HepG2 (cell line): ENCODE measurements around the gene GPR62. TPM values are rescaled to one million over a fixed set of nuclear protein-coding genes. Genes with fewer than 3 reads are reported as not detected.

Experiments used
- ARID3A ChIP-seq: IDR thresholded peaks from 2 replicates; pipeline ENCODE4 v1.6.1; 2012; ENCODE audit warnings: low read depth, low read length, improper control_type of control experiment
- BCLAF1 ChIP-seq: fragments of 450-650 bp; IDR thresholded peaks from 2 replicates; pipeline ENCODE4 v1.6.1; 2017; ENCODE audit warnings: mild to moderate bottlenecking
- CENPX ChIP-seq: sonication (generic); formaldehyde crosslinking; IDR thresholded peaks from 2 replicates; pipeline ENCODE4 v1.9.0; 2021; ENCODE audit warnings: mild to moderate bottlenecking, missing genetic modification reagents, moderate library complexity
- DPF2 ChIP-seq: sonication (generic); formaldehyde crosslinking; IDR thresholded peaks from 2 replicates; pipeline ENCODE4 v1.4.0; 2020; ENCODE audit warnings: mild to moderate bottlenecking, low read depth, missing genetic modification reagents, borderline replicate concordance
- MAFK ChIP-seq, 2 experiments: IDR thresholded peaks in 1 of 2; conservative IDR thresholded peaks in 1 of 2; 2 replicates each; pipeline ENCODE4 v1.6.1; 2011; ENCODE audit warnings: improper control_type of control experiment in 2 of 2, low read length in 2 of 2
- MYNN ChIP-seq: sonication (generic); formaldehyde crosslinking; IDR thresholded peaks from 2 replicates; pipeline ENCODE4 v1.4.0; 2020; ENCODE audit warnings: mild to moderate bottlenecking, low read depth, missing genetic modification reagents
- NFE2L1 ChIP-seq: sonication (generic); formaldehyde crosslinking; IDR thresholded peaks from 2 replicates; pipeline ENCODE4 v1.4.0; 2020; ENCODE audit warnings: missing genetic modification reagents, mild to moderate bottlenecking, borderline replicate concordance
- WIZ ChIP-seq: sonication (generic); formaldehyde crosslinking; IDR thresholded peaks from 2 replicates; pipeline ENCODE4 v1.5.1; 2020; ENCODE audit warnings: mild to moderate bottlenecking, missing genetic modification reagents
- ZFP36 ChIP-seq: fragments of 150-350 bp; IDR thresholded peaks from 2 replicates; pipeline ENCODE4 v1.6.1; 2018; ENCODE audit warnings: borderline replicate concordance, low read length, low read depth; ENCODE audit not compliant: partially characterized antibody
- ZGPAT ChIP-seq: IDR thresholded peaks from 2 replicates; pipeline ENCODE4 v1.6.1; 2016; ENCODE audit warnings: mild to moderate bottlenecking
- ZNF10 ChIP-seq: sonication (generic); formaldehyde crosslinking; IDR thresholded peaks from 2 replicates; pipeline ENCODE4 v1.4.0; 2020; ENCODE audit warnings: mild to moderate bottlenecking, low read depth, missing genetic modification reagents, borderline replicate concordance
- ZNF296 ChIP-seq: sonication (generic); formaldehyde crosslinking; conservative IDR thresholded peaks from 2 replicates; pipeline ENCODE4 v1.5.0; 2020; ENCODE audit warnings: mild to moderate bottlenecking, missing genetic modification reagents
- ZNF557 ChIP-seq: sonication (generic); formaldehyde crosslinking; IDR thresholded peaks from 2 replicates; pipeline ENCODE4 v1.4.0; 2020; ENCODE audit warnings: missing genetic modification reagents
- ZNF576 ChIP-seq: sonication (generic); formaldehyde crosslinking; IDR thresholded peaks from 2 replicates; pipeline ENCODE4 v1.4.0; 2020; ENCODE audit warnings: mild to moderate bottlenecking, missing genetic modification reagents
- ZNF710 ChIP-seq: sonication (generic); formaldehyde crosslinking; IDR thresholded peaks from 2 replicates; pipeline ENCODE4 v1.5.0; 2020; ENCODE audit warnings: mild to moderate bottlenecking, missing genetic modification reagents, borderline replicate concordance
- ZNF850 ChIP-seq: sonication (generic); formaldehyde crosslinking; conservative IDR thresholded peaks from 2 replicates; pipeline ENCODE4 v1.9.0; 2021; ENCODE audit warnings: mild to moderate bottlenecking, missing genetic modification reagents
- polyA plus RNA-seq, 8 experiments: library from polyadenylated mRNA; depleted of rRNA in 3 of 8; stranded (reverse) in 7 of 8; unstranded in 1 of 8; fragments of >200 nt; fragmentation: Illumina TruSeq in 4 of 8; extraction: Trizol in 4 of 8; gene quantifications; 2 replicates each; pipeline versions ENCODE4 v1.2.1 to v1.2.3, GENCODE V29; 2011 to 2016; ENCODE audit warnings: low read depth in 4 of 8, missing spikeins in 1 of 8, mixed read lengths in 1 of 8; ENCODE audit not compliant: insufficient read depth in 1 of 8
- total RNA-seq, 5 experiments: library from RNA; depleted of rRNA; stranded (reverse); fragments of >200 nt; fragmentation: Illumina TruSeq; extraction: Trizol; gene quantifications; 2 replicates each; pipeline ENCODE4 v1.2.3, GENCODE V29; 2016; ENCODE audit warnings: low read depth in 1 of 5

Gene GPR62
- total and polyA plus RNA-seq, 2 of the 13 experiments (the other 11 are each of a cell fraction or from before 2014, with no cell fraction given) = not detected

- TF ChIP-seq BCLAF1 (no peak), ZGPAT (no peak), CENPX (CRISPR knock-in tag) (no peak), DPF2 (CRISPR knock-in tag) (no peak), ZNF710 (CRISPR knock-in tag) (no peak), ZFP36 (no peak), NFE2L1 (CRISPR knock-in tag) (no peak), ZNF10 (CRISPR knock-in tag) (no peak), ZNF576 (no peak), ARID3A (no peak), MYNN (no peak), ZNF296 (CRISPR knock-in tag) (no peak; the same call in 1 of the 2 replicates), ZNF850 (no peak), MAFK (conservative IDR thresholded peaks at IDR 0.05 in 1 of 2, IDR thresholded peaks at IDR 0.05 in 1 of 2; ENCODE audit: low read length in 2 of 2) (no peak), WIZ (CRISPR knock-in tag) (no peak; the same call in 1 of the 2 replicates), ZNF557 (no peak)
Observed at GRCh38 chr3:51974963-51975851, 20.0 kb downstream of the GPR62 start, which contains the start of gene ABHD14A (continued).
